ENCODE results near the gene CCKAR.

DNA sequence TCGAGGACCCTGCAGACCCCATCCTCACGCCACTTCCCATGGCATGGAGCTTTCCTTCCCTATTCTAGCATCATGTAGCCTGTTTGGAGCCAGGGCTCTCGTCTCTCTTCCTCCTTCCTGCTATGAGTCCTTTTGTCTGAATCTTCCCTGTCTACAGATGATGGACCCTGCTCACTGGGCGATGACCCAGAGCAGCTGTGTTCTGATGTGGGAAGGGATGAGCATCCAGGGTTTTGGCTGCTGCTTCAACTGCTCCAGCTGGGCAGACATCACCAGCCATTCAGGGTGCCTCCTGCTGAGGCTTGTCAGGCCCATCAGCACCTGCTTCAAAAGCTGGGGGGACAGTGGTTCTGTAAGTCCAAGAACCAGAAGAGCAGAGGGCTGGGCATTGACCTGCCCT is 3.2 kb upstream of the CCKAR start:
- no peak for TF ChIP-seq POLR2AphosphoS5 (IDR thresholded peaks at IDR 0.05; ENCODE audit: low read depth, low read length)
- TF ChIP-seq SIN3A (IDR thresholded peaks at IDR 0.05; ENCODE audit: borderline replicate concordance, insufficient read depth, low read length), result no peak
- TF ChIP-seq, protein P1, sequence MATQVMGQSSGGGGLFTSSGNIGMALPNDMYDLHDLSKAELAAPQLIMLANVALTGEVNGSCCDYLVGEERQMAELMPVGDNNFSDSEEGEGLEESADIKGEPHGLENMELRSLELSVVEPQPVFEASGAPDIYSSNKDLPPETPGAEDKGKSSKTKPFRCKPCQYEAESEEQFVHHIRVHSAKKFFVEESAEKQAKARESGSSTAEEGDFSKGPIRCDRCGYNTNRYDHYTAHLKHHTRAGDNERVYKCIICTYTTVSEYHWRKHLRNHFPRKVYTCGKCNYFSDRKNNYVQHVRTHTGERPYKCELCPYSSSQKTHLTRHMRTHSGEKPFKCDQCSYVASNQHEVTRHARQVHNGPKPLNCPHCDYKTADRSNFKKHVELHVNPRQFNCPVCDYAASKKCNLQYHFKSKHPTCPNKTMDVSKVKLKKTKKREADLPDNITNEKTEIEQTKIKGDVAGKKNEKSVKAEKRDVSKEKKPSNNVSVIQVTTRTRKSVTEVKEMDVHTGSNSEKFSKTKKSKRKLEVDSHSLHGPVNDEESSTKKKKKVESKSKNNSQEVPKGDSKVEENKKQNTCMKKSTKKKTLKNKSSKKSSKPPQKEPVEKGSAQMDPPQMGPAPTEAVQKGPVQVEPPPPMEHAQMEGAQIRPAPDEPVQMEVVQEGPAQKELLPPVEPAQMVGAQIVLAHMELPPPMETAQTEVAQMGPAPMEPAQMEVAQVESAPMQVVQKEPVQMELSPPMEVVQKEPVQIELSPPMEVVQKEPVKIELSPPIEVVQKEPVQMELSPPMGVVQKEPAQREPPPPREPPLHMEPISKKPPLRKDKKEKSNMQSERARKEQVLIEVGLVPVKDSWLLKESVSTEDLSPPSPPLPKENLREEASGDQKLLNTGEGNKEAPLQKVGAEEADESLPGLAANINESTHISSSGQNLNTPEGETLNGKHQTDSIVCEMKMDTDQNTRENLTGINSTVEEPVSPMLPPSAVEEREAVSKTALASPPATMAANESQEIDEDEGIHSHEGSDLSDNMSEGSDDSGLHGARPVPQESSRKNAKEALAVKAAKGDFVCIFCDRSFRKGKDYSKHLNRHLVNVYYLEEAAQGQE (IDR thresholded peaks at IDR 0.05; ENCODE audit: insufficient read depth in 1 of 2, low read depth in 2 of 2, low read length in 2 of 2), result no peak

Measured in PFSK-1 (cell line).